NCI-H146 treated with DMSO at 0.1 percent for 48 hours (cell line): ENCODE results near the gene RAB20.

Experiments used
- DNase-seq: peaks from one replicate; lab custom pipeline; 2025; ENCODE audit not compliant: unreplicated experiment; lab: John Stamatoyannopoulos, UW

Gene RAB20

DNA sequence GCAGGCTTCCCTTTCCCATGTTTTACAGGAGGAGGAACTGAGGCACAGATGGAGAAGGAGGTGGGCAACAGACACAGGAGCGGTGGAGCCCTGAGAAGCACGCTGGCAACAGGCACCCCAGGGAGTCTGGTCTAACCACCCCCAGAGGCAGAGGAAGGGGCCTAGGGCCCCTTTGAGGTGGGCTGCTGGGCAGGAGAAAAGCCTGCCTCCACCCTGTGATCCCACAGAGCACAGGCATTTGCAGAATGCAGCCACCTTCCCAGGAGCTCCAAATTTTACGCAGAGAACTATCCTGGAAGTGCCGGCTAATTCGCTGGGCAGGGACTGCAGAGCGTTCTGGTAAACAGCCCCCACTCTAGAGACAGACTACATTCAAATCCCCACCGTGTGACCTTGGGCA lies 30.4 kb downstream of the RAB20 start:
- no peak for DNase-seq

DNA sequence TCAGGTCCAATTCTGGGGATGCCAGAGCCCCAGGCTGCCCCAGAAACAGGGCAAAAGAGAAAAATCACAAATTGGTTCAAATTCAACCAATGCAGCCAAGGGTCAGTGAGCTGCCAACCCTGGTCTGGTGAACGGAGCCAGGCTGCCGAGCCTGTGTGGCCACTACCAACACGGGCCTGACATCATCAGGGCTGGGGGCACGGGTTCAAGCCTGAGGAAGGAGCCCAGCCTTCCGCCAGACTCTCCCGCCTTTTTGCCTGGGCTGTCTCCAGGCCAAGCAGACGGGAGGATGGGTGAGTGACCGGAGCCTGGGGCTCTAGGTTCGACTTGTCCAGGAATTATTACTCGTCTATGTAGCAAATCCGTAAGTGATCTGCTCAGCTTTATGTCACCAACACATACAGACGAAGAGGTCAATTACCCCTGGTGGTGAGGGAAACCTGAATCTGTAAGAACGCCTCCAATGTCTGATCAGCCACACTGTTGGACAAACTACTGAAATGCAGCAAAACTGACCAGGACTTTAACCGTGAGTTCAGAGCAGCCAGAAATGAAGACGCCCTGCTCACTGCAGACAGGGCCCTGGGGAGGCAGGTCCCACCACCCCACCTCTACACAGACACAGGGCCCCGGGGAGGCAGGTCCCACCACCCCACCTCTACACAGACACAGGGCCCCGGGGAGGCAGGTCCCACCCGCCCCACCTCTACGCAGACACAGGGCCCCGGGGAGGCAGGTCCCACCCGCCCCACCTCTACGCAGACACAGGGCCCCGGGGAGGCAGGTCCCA lies 31.8 kb downstream of the RAB20 start:
- DNase-seq: no peak

DNA sequence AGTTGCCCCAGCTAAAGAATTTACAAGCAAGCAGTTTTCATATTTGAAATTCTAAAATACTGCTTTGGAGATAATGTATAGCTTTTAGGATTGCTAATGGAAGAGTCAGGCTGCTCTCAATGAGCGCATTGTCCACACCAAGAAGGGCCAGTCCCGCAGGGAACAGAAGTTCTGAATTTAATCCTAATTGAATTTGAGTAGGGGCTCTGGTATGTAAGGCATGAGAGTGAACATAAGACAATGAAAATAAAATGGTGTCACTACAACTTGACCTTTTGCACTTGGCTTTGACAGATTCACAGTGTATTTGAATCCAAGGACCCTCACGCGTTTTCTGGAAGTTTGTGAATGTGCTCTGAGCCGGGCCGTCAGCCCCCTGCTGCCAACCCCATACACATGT lies 32.6 kb downstream of the RAB20 start:
- no peak for DNase-seq

DNA sequence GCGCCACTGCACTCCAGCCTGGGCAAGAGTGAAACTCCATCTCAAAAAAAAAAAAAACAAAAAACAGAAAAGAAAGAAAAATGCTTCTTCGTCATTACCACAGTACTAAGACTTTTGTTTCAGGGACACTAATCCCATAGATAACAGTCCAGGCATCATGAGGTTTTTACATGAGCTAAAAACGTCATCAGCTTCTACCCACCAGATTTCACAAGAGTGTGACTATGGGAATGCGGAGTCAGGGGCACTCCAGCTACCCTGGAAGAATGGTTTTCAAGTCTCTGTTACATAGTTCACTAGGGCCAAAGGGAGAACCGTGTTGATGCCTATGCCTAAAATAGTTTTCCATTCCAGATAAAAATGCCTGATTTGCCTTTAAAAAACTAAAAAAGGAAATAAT lies 33.2 kb downstream of the RAB20 start:
- no peak for DNase-seq

DNA sequence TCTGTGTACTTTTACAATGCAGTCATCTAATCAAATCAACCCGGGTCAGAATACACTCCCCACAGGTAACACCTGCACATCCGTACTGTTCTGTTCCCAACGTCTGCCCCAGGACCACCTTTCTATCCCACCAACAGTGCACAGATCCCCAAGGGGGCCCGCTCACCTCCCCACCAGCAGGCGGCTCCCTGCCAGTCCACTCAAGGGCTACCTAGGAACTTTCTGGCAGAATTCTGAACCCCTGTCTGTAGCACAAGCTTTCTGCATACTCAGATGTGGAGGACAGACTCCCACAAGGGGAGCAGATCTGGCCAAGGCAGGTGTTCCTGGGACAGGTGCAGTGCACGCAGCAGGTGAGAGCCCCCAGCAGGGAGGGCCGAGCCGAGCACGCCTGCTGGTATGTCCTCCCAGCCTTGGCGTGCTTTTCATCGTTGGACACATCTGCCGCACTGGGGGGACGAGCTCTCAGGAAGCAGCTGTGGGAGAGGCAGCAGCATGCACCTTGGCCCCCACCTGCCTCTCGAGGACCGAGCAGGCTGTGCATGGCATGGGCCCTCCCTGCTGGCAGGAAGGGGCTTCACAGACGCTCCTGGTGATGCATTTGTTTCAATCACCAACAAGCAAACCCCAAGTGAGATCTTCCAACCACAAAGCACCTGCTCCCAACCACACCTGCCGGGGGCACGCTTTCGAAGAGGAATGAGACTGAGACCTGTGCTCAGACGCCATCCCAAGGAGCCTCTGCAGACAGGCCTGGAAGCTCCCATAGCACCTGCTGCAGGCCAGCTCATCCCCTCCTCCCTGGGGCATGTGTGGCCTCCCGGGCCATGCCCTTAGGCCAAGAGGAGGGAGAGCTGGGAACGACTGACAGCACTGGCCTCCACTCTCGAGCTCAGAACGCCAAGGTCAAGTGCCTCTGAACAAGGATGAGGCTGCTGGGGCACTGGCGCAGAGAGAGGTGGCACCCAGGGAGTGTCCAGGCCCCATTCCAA lies 35.9 kb downstream of the RAB20 start:
- DNase-seq: peak; percentile 92

DNA sequence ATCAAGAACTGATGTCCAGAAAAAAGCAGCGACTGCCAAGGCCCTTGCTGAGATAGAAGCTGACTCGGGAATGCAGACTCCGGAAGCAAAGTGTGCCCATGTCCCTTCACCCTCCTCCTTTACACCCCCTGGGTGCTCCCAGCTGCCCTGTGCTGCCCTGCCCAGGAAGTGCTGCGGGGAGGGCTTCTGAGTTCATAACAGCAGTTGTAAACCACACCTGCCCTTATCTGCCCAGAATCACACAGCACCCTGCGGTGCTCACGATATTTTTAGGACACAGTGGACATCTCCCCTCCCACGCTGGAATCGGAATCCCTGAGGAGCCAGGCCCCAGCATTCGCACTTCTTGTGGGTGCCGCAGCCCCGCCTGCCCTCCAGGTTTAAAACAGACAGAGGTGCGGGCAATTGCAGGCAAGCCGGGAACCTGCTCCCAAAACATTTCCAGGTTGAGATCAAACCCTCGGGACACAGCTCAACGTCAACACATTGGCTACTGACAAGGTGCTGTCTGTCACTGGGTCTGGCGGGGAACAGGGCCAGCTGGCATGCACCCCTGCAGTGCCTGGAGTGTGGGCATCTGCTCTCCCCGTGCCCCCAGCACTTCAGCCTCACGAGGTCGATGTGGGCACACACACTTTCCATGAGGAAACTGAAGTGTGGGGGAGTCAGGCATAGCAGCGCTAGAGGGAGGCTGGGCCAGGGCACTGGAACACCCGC lies 36.8 kb downstream of the RAB20 start:
- DNase-seq: peak; percentile 79

DNA sequence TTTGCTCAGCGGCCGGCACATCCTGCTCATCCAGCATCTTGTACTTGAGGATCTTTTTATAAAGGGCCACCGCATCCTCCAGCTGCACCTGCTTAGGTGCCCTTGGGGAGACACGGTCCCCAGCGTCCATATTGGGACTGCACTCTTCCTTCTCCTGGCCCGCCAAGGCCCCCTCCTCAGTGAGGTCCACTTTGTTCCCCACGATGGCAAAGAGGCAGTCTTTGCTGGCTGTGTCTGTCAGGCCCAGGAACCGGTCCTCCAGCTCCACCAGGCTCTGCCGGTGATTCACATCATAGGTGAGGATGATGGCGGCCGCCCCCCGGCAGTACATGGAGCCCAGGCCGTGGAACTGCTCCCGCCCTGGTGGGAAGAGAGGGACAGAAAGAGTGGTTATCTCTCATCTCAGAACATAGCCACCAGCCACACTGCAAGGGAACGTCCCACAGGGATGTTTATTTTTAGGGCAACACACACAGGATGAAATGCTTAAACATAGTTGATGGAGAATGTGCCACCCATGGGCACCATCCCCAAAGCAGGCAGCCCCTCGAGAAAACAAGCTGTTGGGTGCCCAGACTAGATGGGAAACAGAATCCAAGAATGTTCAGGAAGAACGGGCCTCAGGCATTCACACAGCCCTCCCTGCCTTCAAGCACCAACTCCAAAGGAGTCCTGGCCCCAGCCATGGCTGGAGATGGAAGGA lies 37.5 kb downstream of the RAB20 start:
- no peak for DNase-seq

DNA sequence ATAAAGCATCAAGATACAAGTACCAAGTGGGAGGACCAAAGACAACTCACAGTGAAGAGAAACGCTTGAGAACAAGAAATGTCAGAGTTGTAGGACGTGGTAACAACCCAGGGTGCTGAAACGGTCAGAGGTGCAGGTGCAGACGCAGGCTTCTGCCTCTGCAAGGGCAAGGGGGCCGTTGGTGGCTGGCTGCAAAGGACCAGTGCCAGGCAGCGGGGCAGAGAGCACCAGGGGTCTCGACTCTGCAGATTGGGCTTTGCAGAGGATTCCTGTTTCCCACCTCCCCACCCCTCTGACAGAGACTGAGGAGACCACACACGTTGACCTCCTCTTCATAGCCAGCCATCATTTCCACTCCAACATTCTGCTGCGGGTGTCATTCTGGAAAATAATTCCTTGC lies 38.3 kb downstream of the RAB20 start:
- DNase-seq: no peak

DNA sequence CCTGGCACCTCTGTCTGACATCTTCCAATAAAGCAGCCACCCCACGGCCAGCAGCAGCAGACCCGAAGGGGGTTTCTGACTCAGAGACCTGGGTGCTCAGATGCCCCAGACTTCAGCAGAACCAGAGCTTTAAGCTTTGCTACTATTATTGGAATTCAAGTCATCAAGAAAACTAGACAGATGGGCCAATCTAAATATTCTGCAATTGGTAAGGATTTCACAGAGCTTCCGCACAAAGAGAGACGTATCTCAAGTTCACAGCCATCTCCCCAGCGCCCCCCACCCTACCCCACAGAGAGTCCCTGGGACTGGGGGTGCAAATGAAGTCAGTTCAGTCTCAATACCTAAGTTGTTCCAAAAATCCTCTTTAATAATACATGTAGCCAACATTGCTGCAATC lies 38.8 kb downstream of the RAB20 start:
- DNase-seq: no peak

DNA sequence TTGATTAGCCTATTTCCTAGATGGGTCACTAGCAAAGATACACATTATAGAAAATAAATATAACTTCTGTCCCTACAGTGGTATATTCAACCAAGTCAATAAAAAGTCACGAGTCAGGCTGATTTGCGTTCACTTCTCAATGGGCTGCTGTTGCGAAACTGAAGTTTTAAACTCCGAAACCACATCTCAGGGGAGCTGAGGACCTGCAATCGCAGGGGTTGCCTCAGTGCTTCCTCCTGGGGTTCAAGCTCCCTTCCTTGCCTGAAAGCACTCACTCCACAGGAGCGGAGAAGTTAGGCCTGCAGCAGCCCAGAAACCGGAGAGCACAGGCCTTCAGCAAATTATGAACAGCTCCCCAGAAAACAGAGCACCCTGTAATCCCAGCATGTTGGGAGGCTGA lies 39.6 kb downstream of the RAB20 start:
- DNase-seq: no peak

DNA sequence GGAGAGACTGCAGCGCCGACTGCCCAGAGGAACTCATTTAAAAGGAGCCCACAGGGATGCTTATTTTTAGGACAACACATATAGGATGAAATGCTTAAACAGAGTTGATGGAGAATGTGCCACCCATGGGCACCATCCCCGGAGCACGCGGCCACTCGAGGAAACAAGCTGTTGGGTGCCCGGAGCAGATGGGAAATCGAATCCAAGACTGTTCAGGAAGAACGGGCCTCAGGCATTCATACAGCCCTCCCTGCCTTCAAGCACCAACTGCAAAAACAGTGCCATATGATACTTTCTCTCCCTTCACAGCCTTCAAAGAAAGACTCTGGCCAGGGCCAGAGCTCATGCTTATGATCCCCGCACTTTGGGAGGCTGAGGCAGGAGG lies 40.2 kb downstream of the RAB20 start:
- DNase-seq: no peak

DNA sequence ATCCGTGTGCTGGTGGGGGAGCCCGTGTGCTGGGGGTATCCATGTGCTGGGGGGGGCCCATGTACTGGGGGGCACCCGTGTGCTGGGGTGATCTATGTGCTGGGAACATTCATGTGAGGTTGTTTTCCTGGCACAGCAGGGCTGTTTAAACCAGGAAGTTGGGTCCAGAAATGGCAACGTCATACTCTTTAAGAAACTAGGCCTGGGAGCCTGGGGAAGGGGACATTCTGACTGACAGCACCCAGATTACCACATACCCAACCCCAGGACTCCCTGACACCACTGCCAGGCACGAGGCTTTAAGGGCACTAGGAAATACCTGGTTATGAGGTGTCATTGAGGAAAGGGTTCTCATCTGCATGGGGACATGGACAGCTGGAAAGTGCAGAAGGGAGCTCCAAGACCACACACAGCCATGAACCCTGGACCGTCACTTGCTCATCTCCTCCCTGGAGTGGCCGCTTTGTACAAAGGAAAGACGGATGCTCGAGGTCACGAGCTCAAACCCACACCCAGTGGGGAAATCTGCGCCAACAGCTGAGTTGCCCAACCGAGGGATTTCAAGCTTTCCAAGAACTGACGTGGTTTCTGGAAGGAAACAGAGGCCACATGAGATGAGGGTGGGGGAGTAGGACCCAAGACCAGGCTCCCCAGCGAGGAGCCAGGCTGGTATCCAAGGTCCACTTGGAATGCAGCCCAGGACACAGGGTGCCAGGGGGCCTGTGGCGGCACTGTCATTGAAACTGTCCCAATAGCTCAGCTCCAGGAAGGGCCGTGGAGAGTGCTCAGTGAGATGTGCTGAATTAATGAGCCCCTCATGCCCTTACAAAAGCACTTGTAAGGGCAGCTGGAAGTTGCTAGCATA lies 40.9 kb downstream of the RAB20 start:
- no peak for DNase-seq

DNA sequence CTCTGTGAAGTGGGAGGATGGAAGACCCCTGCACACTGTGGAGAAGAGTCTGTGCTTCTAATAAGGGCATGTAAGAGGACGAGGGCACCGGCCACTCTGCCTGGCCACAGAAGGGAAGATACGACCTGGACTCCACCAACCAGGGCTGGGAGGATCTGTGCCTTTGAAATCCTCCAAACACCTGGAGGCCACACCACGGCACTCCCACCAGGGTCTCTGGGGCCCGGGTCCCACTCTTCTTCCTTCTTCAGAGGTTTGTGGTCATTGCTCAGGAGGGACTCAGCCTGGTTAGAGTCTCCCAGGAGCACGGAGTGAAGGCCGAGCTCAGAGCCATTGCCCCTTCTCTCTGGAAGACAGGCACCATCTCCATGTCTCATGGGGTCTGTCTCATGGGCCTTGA lies 42.0 kb downstream of the RAB20 start:
- no peak for DNase-seq

DNA sequence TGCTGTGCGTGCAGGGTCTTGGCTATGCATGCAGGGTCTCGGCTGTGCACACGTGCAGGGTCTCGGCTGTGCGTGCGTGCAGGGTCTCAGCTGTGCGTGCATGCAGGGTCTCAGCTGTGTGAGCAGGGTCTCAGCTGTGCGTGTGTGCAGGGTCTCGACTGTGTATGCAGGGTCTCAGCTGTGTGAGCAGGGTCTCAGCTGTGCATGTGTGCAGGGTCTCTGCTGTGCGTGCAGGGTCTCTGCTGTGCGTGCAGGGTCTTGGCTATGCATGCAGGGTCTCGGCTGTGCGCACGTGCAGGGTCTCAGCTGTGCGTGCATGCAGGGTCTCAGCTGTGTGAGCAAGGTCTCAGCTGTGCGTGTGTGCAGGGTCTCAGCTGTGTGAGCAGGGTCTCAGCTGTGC lies 42.5 kb downstream of the RAB20 start:
- no peak for DNase-seq

DNA sequence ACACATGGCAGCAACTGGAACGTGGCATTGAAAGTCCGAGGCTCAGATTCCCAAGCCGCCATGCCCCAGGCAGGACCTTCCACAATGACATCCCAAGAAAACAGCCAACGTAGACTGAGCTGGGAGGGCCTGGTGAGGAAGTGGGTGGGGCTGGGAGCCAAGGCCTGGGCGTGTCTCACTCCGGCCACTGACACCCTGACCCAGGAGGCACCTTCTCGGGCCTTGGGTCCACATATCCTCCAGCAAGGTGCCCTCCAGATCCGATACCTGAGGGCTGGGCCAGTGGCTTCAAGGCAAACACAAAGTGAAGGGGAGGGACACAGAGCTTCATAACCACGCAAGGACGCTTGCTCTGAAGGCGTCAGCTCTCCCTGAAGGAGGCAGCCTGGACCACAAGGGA lies 43.0 kb downstream of the RAB20 start:
- DNase-seq: no peak

DNA sequence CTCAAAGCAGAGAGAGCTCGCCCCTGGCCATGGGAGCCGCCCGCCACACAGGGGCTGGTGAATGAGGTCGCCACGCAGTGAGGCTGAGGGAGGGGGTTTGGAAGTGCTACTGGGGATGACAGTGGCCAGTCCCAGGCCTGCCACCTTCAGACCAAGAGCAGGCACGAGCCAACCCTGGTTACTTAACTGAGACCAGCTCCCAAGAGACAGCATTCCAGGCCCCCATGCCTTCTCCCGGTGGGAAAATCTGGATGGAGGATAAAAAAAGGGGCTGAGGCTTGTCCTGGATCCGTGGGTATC lies 43.3 kb downstream of the RAB20 start:
- DNase-seq: no peak

DNA sequence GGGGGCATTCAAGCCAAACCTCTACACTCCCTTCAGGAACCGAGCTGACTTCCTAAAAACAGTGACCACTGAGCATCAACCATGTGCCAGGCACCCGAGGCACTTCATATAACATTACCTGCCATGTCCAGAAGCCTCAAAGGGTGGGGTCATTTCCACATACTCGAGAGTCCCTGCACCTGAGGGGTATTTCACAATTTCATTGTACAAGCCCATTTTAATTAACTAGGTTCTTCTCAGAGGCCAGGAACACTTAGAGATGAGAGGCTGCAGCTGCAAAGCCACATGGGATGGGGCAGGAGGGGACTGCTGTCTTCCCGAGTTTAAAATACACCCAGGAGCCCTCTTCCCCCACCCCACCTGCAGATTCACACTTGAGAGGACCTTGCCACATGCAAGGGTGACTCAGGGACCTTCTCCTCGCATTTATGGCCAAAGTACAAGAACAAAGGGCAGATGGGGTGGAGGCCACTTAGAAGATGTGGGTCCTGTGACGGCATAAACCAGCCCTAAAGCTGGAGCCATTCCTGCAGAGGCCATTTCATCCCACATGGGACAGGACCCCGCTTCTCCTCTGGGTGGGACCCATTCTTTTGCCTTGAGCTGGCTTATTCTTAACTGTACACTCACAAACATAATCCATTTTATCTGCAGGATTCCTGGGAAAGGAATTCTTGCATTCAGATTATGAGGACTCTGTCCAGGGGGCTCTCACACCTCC lies 43.9 kb downstream of the RAB20 start:
- DNase-seq: no peak

DNA sequence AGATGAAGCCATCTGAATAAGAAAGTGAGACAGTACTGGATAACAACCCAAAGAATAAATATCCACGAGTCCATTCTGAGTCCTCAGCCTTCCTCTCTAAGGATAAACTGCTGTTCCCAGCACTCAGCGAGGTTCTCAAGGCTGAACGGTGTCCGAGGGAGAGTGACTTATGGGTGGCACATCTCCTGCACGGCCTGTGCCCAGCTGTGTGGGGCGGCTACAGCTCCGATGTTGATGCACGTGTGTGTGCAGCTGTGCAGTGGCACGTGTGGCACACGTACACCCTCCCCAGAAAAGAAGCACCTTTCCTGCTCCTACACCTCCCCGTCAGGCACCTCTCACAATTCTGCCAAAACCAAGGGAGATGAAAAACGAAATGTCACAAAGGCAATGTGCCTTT lies 45.0 kb downstream of the RAB20 start:
- no peak for DNase-seq

DNA sequence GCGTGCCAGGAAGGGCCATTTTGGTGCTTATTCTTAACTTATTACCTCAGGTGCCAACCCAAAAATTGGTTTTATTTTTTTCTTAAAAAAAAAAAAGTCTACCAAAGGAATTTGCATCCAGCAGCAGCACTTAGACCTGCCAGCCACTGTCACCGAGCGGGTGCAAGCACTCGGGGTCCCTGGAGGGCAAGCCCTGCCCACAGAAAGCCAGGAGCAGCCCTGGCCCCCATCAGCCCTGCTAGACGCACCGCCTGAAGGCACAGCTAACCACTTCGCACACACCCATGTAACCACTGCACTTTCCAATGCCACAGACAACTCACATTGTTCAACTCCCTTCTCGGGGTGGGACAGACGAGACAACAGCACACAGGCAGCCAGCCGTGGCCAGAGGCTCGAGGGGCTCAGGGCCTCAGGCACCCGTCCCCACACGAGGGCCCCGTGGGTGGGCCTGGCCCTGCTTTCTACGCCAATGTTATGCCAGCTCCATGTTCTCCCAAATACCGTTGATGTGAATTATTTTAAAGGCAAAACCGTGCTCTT lies 49.3 kb downstream of the RAB20 start:
- DNase-seq: no peak
